HepG2 (cell line): ENCODE results near the gene OSBPL10. TPM values are rescaled to one million over a fixed set of nuclear protein-coding genes. Genes with fewer than 3 reads are reported as not detected.
A peak's percentile ranks its signal among the peaks of the same experiment; 100 is the strongest.

Source experiments
- ATAC-seq: fragments of 200-7000 bp; cut with Tn5 transposase; 3 replicates; pipeline ENCODE4 v1.9.1; 2020; ENCODE audit warnings: mild to moderate bottlenecking, moderate library complexity
- BruUV-seq: library from RNA; stranded (reverse); fragments of 400-500 nt; replicated peaks from 2 replicates; lab custom pipeline; 2021; lab: Mats Ljungman, UMichigan
- CTCF ChIA-PET: fragments of 300-600 bp; formaldehyde crosslinking; extraction: SDS; loops from one replicate; lab custom pipeline; 2021; ENCODE audit warnings: low total read pairs, inconsistent platforms, low intra/inter-chr PET ratio; lab: Yijun Ruan, JAX
- POLR2A ChIA-PET: fragments of 350-600 bp; sonication (Branson Sonifier 250); formaldehyde crosslinking; loops from one replicate; lab custom pipeline; 2020; ENCODE audit warnings: antibody characterized with exemption, inconsistent platforms; lab: Yijun Ruan, JAX
- DNase-seq: peaks from one replicate; pipeline ENCODE4 v3.0.0-alpha.2; 2015; ENCODE audit warnings: low spot score
- FAIRE-seq: peaks from 3 replicates; lab custom pipeline; 2011; peaks lifted over from hg19 to GRCh38; lab: Jason Lieb, UNC
- H2AFZ ChIP-seq: one replicate; pipeline ENCODE4 v1.6.1; 2011; ENCODE audit warnings: low read length, inconsistent platforms
- H3K27ac ChIP-seq: fragments of 300-600 bp; 3 replicates; pipeline ENCODE4 v1.8.0; 2011; ENCODE audit warnings: mixed run types, mild to moderate bottlenecking, mixed read lengths, low read length, inconsistent platforms; ENCODE audit not compliant: insufficient read depth; ENCODE audit errors: extremely low read length
- H3K27me3 ChIP-seq, 2 experiments: fragments of 200-600 bp in 1 of 2; 2 replicates in 1 of 2; 3 replicates in 1 of 2; pipeline versions ENCODE4 v1.6.0 to v1.8.0; 2011; ENCODE audit warnings: low read length in 2 of 2, mild to moderate bottlenecking in 2 of 2, moderate library complexity in 2 of 2, inconsistent platforms in 1 of 2; ENCODE audit not compliant: insufficient read depth in 2 of 2, control insufficient read depth in 1 of 2
- H3K36me3 ChIP-seq, 2 experiments: fragments of 200-600 bp in 1 of 2; replicated peaks in 1 of 2; 2 replicates in 1 of 2; 3 replicates in 1 of 2; pipeline versions ENCODE4 v1.5.1 to v1.8.0; 2011; ENCODE audit warnings: low read length in 2 of 2, inconsistent platforms in 1 of 2; ENCODE audit not compliant: insufficient read depth in 2 of 2, control insufficient read depth in 1 of 2
- H3K4me1 ChIP-seq: 2 replicates; pipeline ENCODE4 v1.5.1; 2012; ENCODE audit warnings: low read length, inconsistent platforms; ENCODE audit not compliant: insufficient read depth
- H3K4me2 ChIP-seq: 2 replicates; pipeline ENCODE4 v1.6.0; 2011; ENCODE audit warnings: low read depth, low read length, inconsistent platforms
- H3K4me3 ChIP-seq, 3 experiments: fragments of 200-600 bp in 1 of 3; sonication (generic), shearing (Covaris generic) in 1 of 3; replicated peaks in 1 of 3; 2 replicates each; pipeline ENCODE4 v1.5.1; 2011 to 2016; ENCODE audit warnings: low read length in 3 of 3, inconsistent platforms in 2 of 3, low read depth in 2 of 3, mild to moderate bottlenecking in 2 of 3, control low read depth in 1 of 3, mixed read lengths in 1 of 3; ENCODE audit not compliant: insufficient read depth in 1 of 3
- H3K79me2 ChIP-seq: one replicate; pipeline ENCODE4 v1.6.1; 2011; ENCODE audit warnings: low read length, inconsistent platforms; ENCODE audit not compliant: insufficient read depth
- H3K9ac ChIP-seq: 2 replicates; pipeline ENCODE4 v1.6.0; 2011; ENCODE audit warnings: mild to moderate bottlenecking, low read depth, low read length, inconsistent platforms; ENCODE audit not compliant: insufficient read depth
- H3K9me3 ChIP-seq: 2 replicates; pipeline ENCODE4 v1.5.1; 2012; ENCODE audit warnings: mild to moderate bottlenecking, low read length
- H4K20me1 ChIP-seq: 2 replicates; pipeline ENCODE4 v1.6.0; 2011; ENCODE audit warnings: inconsistent platforms, mild to moderate bottlenecking, low read length, moderate library complexity; ENCODE audit not compliant: insufficient read depth
- ZNF12 ChIP-seq: sonication (generic); formaldehyde crosslinking; IDR thresholded peaks from 2 replicates; pipeline ENCODE4 v1.5.0; 2020; ENCODE audit warnings: missing genetic modification reagents
- ZNF121 ChIP-seq: sonication (generic); formaldehyde crosslinking; IDR thresholded peaks from 2 replicates; pipeline ENCODE4 v1.5.0; 2020; ENCODE audit warnings: mild to moderate bottlenecking, missing genetic modification reagents
- ZNF75D ChIP-seq: sonication (generic); formaldehyde crosslinking; IDR thresholded peaks from 2 replicates; pipeline ENCODE4 v1.8.1; 2023; ENCODE audit warnings: missing genetic modification reagents, mild to moderate bottlenecking, borderline replicate concordance
- ZSCAN9 ChIP-seq: IDR thresholded peaks from 2 replicates; pipeline ENCODE4 v1.6.1; 2016; ENCODE audit warnings: borderline replicate concordance
- WGBS: methylation state at CpG from one replicate; pipeline ENCODE4 v1.1.6; 2017; ENCODE audit warnings: low lambda C conversion rate; 5-methylcytosine and 5-hydroxymethylcytosine counted together
- in situ Hi-C: cut with HindIII; loops from 2 replicates; pipeline ENCODE4 v1.10.0; 2017; ENCODE audit warnings: low pct_unique_long_range_greater_than_20kb; ENCODE audit not compliant: extremely low pct_ligation_motif_present
- intact Hi-C: fragments of 100-400 bp; cut with micrococcal nuclease; formaldehyde crosslinking; loops from one replicate; pipeline ENCODE4 v1.10.0; 2022; ENCODE audit not compliant: unreplicated experiment
- polyA plus RNA-seq, 8 experiments: library from polyadenylated mRNA; depleted of rRNA in 3 of 8; stranded (reverse) in 7 of 8; unstranded in 1 of 8; fragments of >200 nt; fragmentation: Illumina TruSeq in 4 of 8; extraction: Trizol in 4 of 8; gene quantifications; 2 replicates each; pipeline versions ENCODE4 v1.2.1 to v1.2.3, GENCODE V29; 2011 to 2016; ENCODE audit warnings: low read depth in 4 of 8, missing spikeins in 1 of 8, mixed read lengths in 1 of 8; ENCODE audit not compliant: insufficient read depth in 1 of 8
- total RNA-seq, 5 experiments: library from RNA; depleted of rRNA; stranded (reverse); fragments of >200 nt; fragmentation: Illumina TruSeq; extraction: Trizol; gene quantifications; 2 replicates each; pipeline ENCODE4 v1.2.3, GENCODE V29; 2016; ENCODE audit warnings: low read depth in 1 of 5
- TF ChIP-seq, protein P1 (sequence below): sonication (generic); formaldehyde crosslinking; IDR thresholded peaks from 2 replicates; pipeline ENCODE4 v1.5.0; 2020; ENCODE audit warnings: mild to moderate bottlenecking, missing genetic modification reagents, moderate library complexity
- TF ChIP-seq, protein P2 (sequence below): sonication (generic); formaldehyde crosslinking; IDR thresholded peaks from 2 replicates; pipeline ENCODE4 v1.4.0; 2020; ENCODE audit warnings: missing genetic modification reagents
- TF ChIP-seq, protein P3 (sequence below): sonication (generic); formaldehyde crosslinking; IDR thresholded peaks from 2 replicates; pipeline ENCODE4 v1.8.1; 2022; ENCODE audit warnings: mild to moderate bottlenecking, missing genetic modification reagents
- TF ChIP-seq, protein P4 (sequence below): sonication (generic); formaldehyde crosslinking; IDR thresholded peaks from 2 replicates; pipeline ENCODE4 v1.4.0; 2020; ENCODE audit warnings: missing genetic modification reagents

Gene OSBPL10
- total and polyA plus RNA-seq, 2 of the 13 experiments (the other 11 are each of a cell fraction or from before 2014, with no cell fraction given), result 10.3 to 28.6 TPM

DNA sequence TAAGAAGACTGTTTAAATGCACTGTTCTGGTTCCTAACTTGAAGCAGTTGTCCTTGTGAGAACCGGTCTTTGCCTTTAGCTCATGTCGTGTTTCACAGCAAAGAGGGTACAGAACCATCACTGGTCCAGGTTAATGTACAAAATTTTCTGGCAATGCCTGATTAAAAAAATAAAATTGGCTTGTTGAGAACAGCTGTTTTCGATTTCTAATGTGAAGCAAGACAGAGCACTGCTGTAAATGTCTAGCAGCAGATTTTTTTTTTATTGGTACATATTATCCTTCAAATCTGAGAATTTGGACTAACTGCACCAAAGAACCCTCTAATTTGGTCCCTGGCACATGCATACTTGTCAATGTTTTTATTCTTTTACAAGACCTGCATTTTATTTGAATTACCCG lies 345.0 kb downstream of the OSBPL10 start (continued):
- TF ChIP-seq, protein P1, sequence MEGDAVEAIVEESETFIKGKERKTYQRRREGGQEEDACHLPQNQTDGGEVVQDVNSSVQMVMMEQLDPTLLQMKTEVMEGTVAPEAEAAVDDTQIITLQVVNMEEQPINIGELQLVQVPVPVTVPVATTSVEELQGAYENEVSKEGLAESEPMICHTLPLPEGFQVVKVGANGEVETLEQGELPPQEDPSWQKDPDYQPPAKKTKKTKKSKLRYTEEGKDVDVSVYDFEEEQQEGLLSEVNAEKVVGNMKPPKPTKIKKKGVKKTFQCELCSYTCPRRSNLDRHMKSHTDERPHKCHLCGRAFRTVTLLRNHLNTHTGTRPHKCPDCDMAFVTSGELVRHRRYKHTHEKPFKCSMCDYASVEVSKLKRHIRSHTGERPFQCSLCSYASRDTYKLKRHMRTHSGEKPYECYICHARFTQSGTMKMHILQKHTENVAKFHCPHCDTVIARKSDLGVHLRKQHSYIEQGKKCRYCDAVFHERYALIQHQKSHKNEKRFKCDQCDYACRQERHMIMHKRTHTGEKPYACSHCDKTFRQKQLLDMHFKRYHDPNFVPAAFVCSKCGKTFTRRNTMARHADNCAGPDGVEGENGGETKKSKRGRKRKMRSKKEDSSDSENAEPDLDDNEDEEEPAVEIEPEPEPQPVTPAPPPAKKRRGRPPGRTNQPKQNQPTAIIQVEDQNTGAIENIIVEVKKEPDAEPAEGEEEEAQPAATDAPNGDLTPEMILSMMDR (CRISPR knock-in tag), result no peak
- TF ChIP-seq ZNF12 (CRISPR knock-in tag), result no peak

DNA sequence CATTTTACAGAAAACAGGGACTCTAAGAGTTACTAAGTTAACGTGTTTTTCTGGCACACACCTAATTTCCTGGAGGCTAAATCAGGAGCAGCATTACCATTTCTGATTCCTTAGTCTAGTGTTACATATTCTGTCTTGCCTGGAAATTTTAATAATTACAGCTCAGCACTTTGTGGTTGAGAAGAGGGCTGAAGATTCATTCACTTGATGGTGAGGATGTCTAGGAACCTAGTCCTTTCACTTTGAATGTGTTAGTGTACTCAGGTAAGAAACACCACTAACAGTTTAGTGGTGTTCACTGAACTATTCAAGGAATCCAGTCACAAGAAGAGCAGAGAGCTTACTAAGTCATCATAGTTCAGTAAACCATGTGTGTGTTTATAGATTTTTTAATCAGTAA lies 345.5 kb downstream of the OSBPL10 start:
- no peaks in the 10 kb centered on the region for H4K20me1 ChIP-seq
- H3K27me3 ChIP-seq, result no peaks in the 10 kb centered on the region
- TF ChIP-seq ZNF75D (CRISPR knock-in tag) (no peak), ZNF121 (CRISPR knock-in tag) (no peak)
- BruUV-seq, result no TSS peak
- no peak for FAIRE-seq
- 91% methylated on average over 1 of the region's 1 CpG for WGBS
- no peak for DNase-seq
- no peak overlapping the region for H3K27ac ChIP-seq
- ATAC-seq, result peak; percentile 40; the same call in 2 of the 3 replicates
- H3K4me3 ChIP-seq, result no peak overlapping the region
- ChIA-PET CTCF (no interaction called here), POLR2A (no interaction called here)
- intact Hi-C loops, result no loop called here
- no peak overlapping the region for H2AFZ ChIP-seq
- no peak overlapping the region for H3K4me2 ChIP-seq
- no peaks in the 10 kb centered on the region for H3K79me2 ChIP-seq
- H3K4me1 ChIP-seq, result peaks cover 26% of the 10 kb centered on the region
- no peaks in the 10 kb centered on the region for H3K9me3 ChIP-seq
- H3K36me3 ChIP-seq, result peaks cover 3 to 29% of the 10 kb centered on the region in 2 experiments
- in situ Hi-C loops, result no loop called here
- H3K9ac ChIP-seq, result no peak overlapping the region

DNA sequence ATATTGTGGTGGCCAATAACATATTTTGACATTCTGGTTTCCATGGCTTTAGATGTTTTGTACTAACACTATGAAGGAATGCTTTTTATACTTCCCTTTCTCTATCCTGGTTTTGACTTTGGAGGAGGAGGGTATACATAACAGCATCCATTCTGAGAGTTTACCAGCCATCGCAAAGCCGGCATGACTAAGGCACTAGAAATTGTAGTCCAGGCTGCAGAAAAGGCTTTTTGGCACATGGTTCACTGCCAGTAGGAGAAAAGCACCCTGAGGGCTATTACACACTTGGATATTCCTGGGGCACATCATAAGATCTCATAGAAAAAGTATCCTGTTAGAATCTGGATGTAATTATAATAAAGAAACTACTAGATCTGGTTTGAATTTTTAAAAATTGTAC lies 346.6 kb downstream of the OSBPL10 start:
- no TSS peak for BruUV-seq
- no peak overlapping the region for H3K4me2 ChIP-seq
- no peaks in the 10 kb centered on the region for H3K79me2 ChIP-seq
- TF ChIP-seq, protein P2, sequence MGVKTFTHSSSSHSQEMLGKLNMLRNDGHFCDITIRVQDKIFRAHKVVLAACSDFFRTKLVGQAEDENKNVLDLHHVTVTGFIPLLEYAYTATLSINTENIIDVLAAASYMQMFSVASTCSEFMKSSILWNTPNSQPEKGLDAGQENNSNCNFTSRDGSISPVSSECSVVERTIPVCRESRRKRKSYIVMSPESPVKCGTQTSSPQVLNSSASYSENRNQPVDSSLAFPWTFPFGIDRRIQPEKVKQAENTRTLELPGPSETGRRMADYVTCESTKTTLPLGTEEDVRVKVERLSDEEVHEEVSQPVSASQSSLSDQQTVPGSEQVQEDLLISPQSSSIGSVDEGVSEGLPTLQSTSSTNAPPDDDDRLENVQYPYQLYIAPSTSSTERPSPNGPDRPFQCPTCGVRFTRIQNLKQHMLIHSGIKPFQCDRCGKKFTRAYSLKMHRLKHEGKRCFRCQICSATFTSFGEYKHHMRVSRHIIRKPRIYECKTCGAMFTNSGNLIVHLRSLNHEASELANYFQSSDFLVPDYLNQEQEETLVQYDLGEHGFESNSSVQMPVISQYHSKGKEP (CRISPR knock-in tag), result no peak
- TF ChIP-seq ZSCAN9 (CRISPR knock-in tag), result no peak
- TF ChIP-seq, protein P3, sequence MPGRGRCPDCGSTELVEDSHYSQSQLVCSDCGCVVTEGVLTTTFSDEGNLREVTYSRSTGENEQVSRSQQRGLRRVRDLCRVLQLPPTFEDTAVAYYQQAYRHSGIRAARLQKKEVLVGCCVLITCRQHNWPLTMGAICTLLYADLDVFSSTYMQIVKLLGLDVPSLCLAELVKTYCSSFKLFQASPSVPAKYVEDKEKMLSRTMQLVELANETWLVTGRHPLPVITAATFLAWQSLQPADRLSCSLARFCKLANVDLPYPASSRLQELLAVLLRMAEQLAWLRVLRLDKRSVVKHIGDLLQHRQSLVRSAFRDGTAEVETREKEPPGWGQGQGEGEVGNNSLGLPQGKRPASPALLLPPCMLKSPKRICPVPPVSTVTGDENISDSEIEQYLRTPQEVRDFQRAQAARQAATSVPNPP (CRISPR knock-in tag), result no peak
- TF ChIP-seq, protein P4, sequence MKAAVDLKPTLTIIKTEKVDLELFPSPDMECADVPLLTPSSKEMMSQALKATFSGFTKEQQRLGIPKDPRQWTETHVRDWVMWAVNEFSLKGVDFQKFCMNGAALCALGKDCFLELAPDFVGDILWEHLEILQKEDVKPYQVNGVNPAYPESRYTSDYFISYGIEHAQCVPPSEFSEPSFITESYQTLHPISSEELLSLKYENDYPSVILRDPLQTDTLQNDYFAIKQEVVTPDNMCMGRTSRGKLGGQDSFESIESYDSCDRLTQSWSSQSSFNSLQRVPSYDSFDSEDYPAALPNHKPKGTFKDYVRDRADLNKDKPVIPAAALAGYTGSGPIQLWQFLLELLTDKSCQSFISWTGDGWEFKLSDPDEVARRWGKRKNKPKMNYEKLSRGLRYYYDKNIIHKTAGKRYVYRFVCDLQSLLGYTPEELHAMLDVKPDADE, result no peak
- FAIRE-seq (no peak), ATAC-seq (no peak), DNase-seq (no peak)
- H3K27ac ChIP-seq, result no peak overlapping the region
- no peaks in the 10 kb centered on the region for H4K20me1 ChIP-seq
- no peak overlapping the region for H3K4me3 ChIP-seq
- no peaks in the 10 kb centered on the region for H3K27me3 ChIP-seq
- H2AFZ ChIP-seq, result no peak overlapping the region
- ChIA-PET CTCF (no interaction called here), POLR2A (no interaction called here)
- peaks cover 4 to 29% of the 10 kb centered on the region in 2 experiments for H3K36me3 ChIP-seq
- intact Hi-C loops (no loop called here), in situ Hi-C loops (no loop called here)
- 94% methylated on average over 2 of the region's 2 CpGs for WGBS
- no peaks in the 10 kb centered on the region for H3K9me3 ChIP-seq
- H3K4me1 ChIP-seq, result peaks cover 26% of the 10 kb centered on the region
- no peak overlapping the region for H3K9ac ChIP-seq
